H1 (cell line): ENCODE data around the gene FAM131C. TPM values are rescaled to one million over a fixed set of nuclear protein-coding genes. Genes with fewer than 3 reads are reported as not detected.

Experiments used
- CTCF ChIA-PET: fragments of 300-600 bp; sonication (Branson Sonifier 250); formaldehyde crosslinking; loops from one replicate; lab custom pipeline; 2021; ENCODE audit not compliant: partially characterized antibody; lab: Charles Lee
- POLR2A ChIA-PET: fragments of 300-600 bp; sonication (Branson Sonifier 250); formaldehyde crosslinking; loops from one replicate; lab custom pipeline; 2021; ENCODE audit warnings: inconsistent platforms; ENCODE audit not compliant: partially characterized antibody; lab: Charles Lee
- DNase-seq, 2 experiments: peaks; one replicate each; pipeline versions ENCODE4 v3.0.0 to v3.0.0-alpha.2; 2010 to 2022; ENCODE audit warnings: low spot score in 2 of 2, low read depth in 1 of 2, mixed read lengths in 1 of 2
- FAIRE-seq: peaks from 2 replicates; lab custom pipeline; 2011; peaks lifted over from hg19 to GRCh38; lab: Jason Lieb, UNC
- H2AFZ ChIP-seq: 2 replicates; pipeline ENCODE4 v1.8.1; 2012; ENCODE audit warnings: low read length, inconsistent platforms
- H2AK5ac ChIP-seq: 2 replicates; pipeline ENCODE4 v1.6.1; 2013; ENCODE audit warnings: low read depth, low read length
- H2BK120ac ChIP-seq: replicated peaks from 2 replicates; pipeline ENCODE3; 2013; ENCODE audit warnings: low read depth, low read length, inconsistent platforms
- H2BK12ac ChIP-seq: 2 replicates; pipeline ENCODE4 v1.6.1; 2013; ENCODE audit warnings: low read depth, low read length
- H2BK15ac ChIP-seq: 2 replicates; pipeline ENCODE4 v1.6.1; 2013; ENCODE audit warnings: low read length
- H2BK20ac ChIP-seq: 2 replicates; pipeline ENCODE4 v1.6.1; 2013; ENCODE audit warnings: low read length
- H2BK5ac ChIP-seq: 2 replicates; pipeline ENCODE4 v1.6.1; 2013; ENCODE audit warnings: low read depth, low read length
- H3K14ac ChIP-seq: 2 replicates; pipeline ENCODE4 v1.6.1; 2013; ENCODE audit warnings: inconsistent platforms; ENCODE audit not compliant: insufficient read length
- H3K18ac ChIP-seq: 2 replicates; pipeline ENCODE4 v1.6.1; 2013; ENCODE audit warnings: low read length; ENCODE audit errors: extremely low read depth
- H3K23ac ChIP-seq: 2 replicates; pipeline ENCODE4 v1.6.1; 2013; ENCODE audit warnings: inconsistent platforms; ENCODE audit not compliant: insufficient read length
- H3K23me2 ChIP-seq: 2 replicates; pipeline ENCODE4 v1.6.1; 2013; ENCODE audit warnings: low read depth, low read length
- H3K27ac ChIP-seq: 2 replicates; pipeline ENCODE4 v1.6.1; 2011; ENCODE audit warnings: low read depth, low read length, inconsistent platforms
- H3K27me3 ChIP-seq, 4 experiments: replicated peaks in 1 of 4; 1 replicate in 1 of 4; 2 replicates in 3 of 4; pipeline versions ENCODE4 v1.6.1 to v1.8.1; 2011 to 2013; ENCODE audit warnings: low read length in 3 of 4, mild to moderate bottlenecking in 3 of 4, inconsistent platforms in 2 of 4, mixed read lengths in 2 of 4, moderate library complexity in 1 of 4; ENCODE audit not compliant: control insufficient read depth in 3 of 4, insufficient read depth in 3 of 4; ENCODE audit errors: extremely low read depth in 1 of 4
- H3K36me3 ChIP-seq, 4 experiments: 2 replicates each; pipeline versions ENCODE4 v1.6.1 to v1.8.1; 2011 to 2013; ENCODE audit warnings: mild to moderate bottlenecking in 4 of 4, low read length in 3 of 4, moderate library complexity in 2 of 4, control low read depth in 1 of 4, inconsistent platforms in 1 of 4; ENCODE audit not compliant: insufficient read depth in 4 of 4, control insufficient read depth in 2 of 4
- H3K4ac ChIP-seq: replicated peaks from 2 replicates; pipeline ENCODE3; 2013; ENCODE audit warnings: low read length, low read depth, mixed read lengths, inconsistent platforms; ENCODE audit not compliant: insufficient read length
- H3K4me1 ChIP-seq, 4 experiments: replicated peaks in 1 of 4; 1 replicate in 1 of 4; 2 replicates in 3 of 4; pipeline versions ENCODE4 v1.6.1 to v1.8.1; 2011 to 2013; ENCODE audit warnings: low read length in 3 of 4, inconsistent platforms in 2 of 4, mixed read lengths in 1 of 4; ENCODE audit not compliant: insufficient read depth in 4 of 4, control insufficient read depth in 3 of 4
- H3K4me2 ChIP-seq, 2 experiments: 2 replicates each; pipeline versions ENCODE4 v1.6.1 to v1.8.1; 2011 to 2013; ENCODE audit warnings: low read depth in 2 of 2, low read length in 2 of 2, control low read depth in 1 of 2, inconsistent platforms in 1 of 2, mild to moderate bottlenecking in 1 of 2; ENCODE audit not compliant: insufficient read depth in 1 of 2
- H3K4me3 ChIP-seq, 4 experiments: fragments of 200-600, 300-600 bp in 1 of 4; sonication (generic), shearing (Covaris generic), sonication (Bioruptor Twin) in 1 of 4; 2 replicates each; pipeline versions ENCODE4 v1.5.1 to v1.8.1; 2011 to 2016; ENCODE audit warnings: low read length in 4 of 4, low read depth in 3 of 4, control low read depth in 2 of 4, inconsistent platforms in 2 of 4, mild to moderate bottlenecking in 2 of 4, mixed read lengths in 1 of 4, moderate library complexity in 1 of 4; ENCODE audit not compliant: insufficient read depth in 2 of 4; ENCODE audit errors: extremely low read depth in 1 of 4
- H3K56ac ChIP-seq: replicated peaks from 2 replicates; pipeline ENCODE3; 2013; ENCODE audit warnings: low read depth, mild to moderate bottlenecking, mixed read lengths, low read length, inconsistent platforms; ENCODE audit not compliant: insufficient read length
- H3K79me1 ChIP-seq: 2 replicates; pipeline ENCODE4 v1.6.1; 2013; ENCODE audit warnings: low read depth, low read length, control low read depth
- H3K79me2 ChIP-seq, 2 experiments: 2 replicates each; pipeline versions ENCODE4 v1.6.1 to v1.8.1; 2012 to 2013; ENCODE audit warnings: low read length in 2 of 2, mild to moderate bottlenecking in 2 of 2, inconsistent platforms in 1 of 2; ENCODE audit not compliant: insufficient read depth in 2 of 2, control insufficient read depth in 1 of 2
- H3K9ac ChIP-seq, 4 experiments: replicated peaks in 1 of 4; 1 replicate in 1 of 4; 2 replicates in 3 of 4; pipeline versions ENCODE4 v1.6.1 to v1.8.1; 2011 to 2013; ENCODE audit warnings: low read depth in 3 of 4, low read length in 3 of 4, control low read depth in 2 of 4, mild to moderate bottlenecking in 2 of 4, moderate library complexity in 2 of 4, inconsistent platforms in 1 of 4; ENCODE audit errors: extremely low read depth in 1 of 4
- H3K9me3 ChIP-seq, 2 experiments: 2 replicates each; pipeline versions ENCODE4 v1.6.1 to v1.8.1; 2012 to 2013; ENCODE audit warnings: mild to moderate bottlenecking in 2 of 2, moderate library complexity in 2 of 2, control low read depth in 1 of 2, inconsistent platforms in 1 of 2, low read depth in 1 of 2, low read length in 1 of 2, mixed read lengths in 1 of 2; ENCODE audit not compliant: insufficient read depth in 2 of 2
- H4K20me1 ChIP-seq, 2 experiments: replicated peaks in 1 of 2; 2 replicates each; pipeline versions ENCODE3 to v1.8.1; 2011 to 2013; ENCODE audit warnings: inconsistent platforms in 2 of 2, low read length in 2 of 2, mild to moderate bottlenecking in 1 of 2; ENCODE audit not compliant: insufficient read depth in 2 of 2, control insufficient read depth in 1 of 2
- H4K5ac ChIP-seq: 2 replicates; pipeline ENCODE4 v1.6.1; 2013; ENCODE audit warnings: low read length, low read depth, mixed read lengths, inconsistent platforms; ENCODE audit not compliant: insufficient read length
- H4K8ac ChIP-seq: 2 replicates; pipeline ENCODE4 v1.8.0; 2013; ENCODE audit warnings: mild to moderate bottlenecking, moderate library complexity, low read length, inconsistent platforms; ENCODE audit not compliant: insufficient read depth; ENCODE audit errors: extremely low read depth
- H4K91ac ChIP-seq: replicated peaks from 2 replicates; pipeline ENCODE3; 2013; ENCODE audit warnings: low read length, mixed read lengths, inconsistent platforms; ENCODE audit not compliant: insufficient read length
- CBX8 ChIP-seq: fragments of 300-800, 300-1000 bp; sonication (generic); IDR thresholded peaks from 2 replicates; pipeline ENCODE4 v1.7.1; 2016; ENCODE audit warnings: low read depth, low read length, borderline replicate concordance
- SUZ12 ChIP-seq: fragments of 200-600 bp; sonication (generic); IDR thresholded peaks from 2 replicates; pipeline ENCODE4 v1.6.1; 2012; ENCODE audit warnings: mild to moderate bottlenecking, inconsistent platforms, low read length, moderate library complexity, mixed read lengths
- TAF1 ChIP-seq: IDR thresholded peaks from 2 replicates; pipeline ENCODE4 v1.6.1; 2011; ENCODE audit warnings: mild to moderate bottlenecking, low read depth, low read length
- TAF7 ChIP-seq: optimal IDR thresholded peaks from 2 replicates; pipeline ENCODE3; 2011; ENCODE audit warnings: low read depth, mild to moderate bottlenecking, inconsistent platforms, low read length, moderate library complexity, borderline replicate concordance
- TCF12 ChIP-seq: IDR thresholded peaks from 2 replicates; pipeline ENCODE4 v1.6.1; 2011; ENCODE audit warnings: low read depth, mild to moderate bottlenecking, low read length
- WGBS, 2 experiments: shearing (Covaris generic) in 1 of 2; methylation state at CpG; one replicate each; pipeline versions ENCODE4 v1.1.6 to v1.1.7; 2013 to 2015; ENCODE audit warnings: low lambda C conversion rate in 2 of 2, mixed read lengths in 2 of 2, inconsistent platforms in 1 of 2, low coverage in 1 of 2, missing lambda C conversion rate in 1 of 2; ENCODE audit not compliant: insufficient replicate concordance in 2 of 2, insufficient coverage in 1 of 2, insufficient read length in 1 of 2; ENCODE audit errors: extremely low coverage in 1 of 2, missing lambda C conversion rate in 1 of 2; 5-methylcytosine and 5-hydroxymethylcytosine counted together
- polyA plus RNA-seq, 7 experiments: library from polyadenylated mRNA; depleted of rRNA in 3 of 7; stranded (reverse) in 5 of 7; unstranded in 2 of 7; fragments of >200 nt in 5 of 7; fragments of 200-250 nt in 2 of 7; gene quantifications; 1 replicate in 5 of 7; 2 replicates in 1 of 7; 4 replicates in 1 of 7; pipeline versions ENCODE4 v1.2.1 to v1.2.3, GENCODE V29; 2011 to 2013; ENCODE audit warnings: missing spikeins in 2 of 7, mixed read lengths in 2 of 7
- total RNA-seq: library from RNA; stranded (reverse); fragmentation: NEBNext Ultra II Directional; extraction: Animal tissue kit (Norgen Biotek cat#: 25700); gene quantifications from 2 replicates; pipeline ENCODE4 v1.2.1, GENCODE V29; 2021

Gene FAM131C
- total and polyA plus RNA-seq, 2 of the 8 experiments (the other 6 are each of a cell fraction or from before 2014, with no cell fraction given), result 0.73 to 0.78 TPM

- 86% methylated on average over 8 of the region's 8 CpGs; no CpG with 5 or more reads in 1 of the 2 experiments for WGBS, 2 experiments
- Histone ChIP-seq H2BK5ac (no peak overlapping the region), H3K9ac (no peak overlapping the region), H2BK120ac (no peak overlapping the region), H4K91ac (no peak overlapping the region), H4K20me1 (no peaks in the 10 kb centered on the region), H3K79me2 (no peaks in the 10 kb centered on the region), H4K5ac (no peak overlapping the region), H3K27ac (no peak overlapping the region), H2AK5ac (no peak overlapping the region), H3K18ac (no peak overlapping the region), H4K8ac (no peak overlapping the region), H2AFZ (no peak overlapping the region), H3K4me1 (peaks cover 0 to 17% (median 9%) of the 10 kb centered on the region in 4 experiments; a peak in 6 of 7 replicates), H2BK12ac (0 out of 2 replicates have a peak overlapping the region, but pooled peaks have one; percentile 23), H3K4me2 (no peak overlapping the region), H3K9me3 (no peaks in the 10 kb centered on the region), H3K79me1 (no peaks in the 10 kb centered on the region), H3K27me3 (no peaks in the 10 kb centered on the region; a peak in 2 of 7 replicates), H3K56ac (no peak overlapping the region), H3K36me3 (no peaks in the 10 kb centered on the region), H2BK20ac (no peak overlapping the region), H3K4me3 (no peak overlapping the region), H3K23me2 (no peaks in the 10 kb centered on the region), H2BK15ac (no peak overlapping the region), H3K23ac (no peak overlapping the region), H3K14ac (no peak overlapping the region), H3K4ac (no peak overlapping the region)
- DNase-seq, result no peak
- POLR2A ChIA-PET, result interaction anchor here (1.1 kb wide), 1 partner anchor 20 kb away, joined by 3 read pairs; no protein-coding TSS in a partner anchor
- TF ChIP-seq TAF7, result no peak
- no peak for TF ChIP-seq SUZ12
- no peak for TF ChIP-seq TCF12
- TF ChIP-seq TAF1, result no peak
- TF ChIP-seq CBX8, result no peak
- CTCF ChIA-PET, result interaction anchor here (0.6 to 4.8 kb wide), 12 partner anchors 10 to 237 kb away, joined by 3 to 41 read pairs (median 4); partner anchors contain the start of genes CLCNKA, CLCNKB and HSPB7
- FAIRE-seq, result no peak
Measured at GRCh38 chr1:16031551-16031950, 41.9 kb downstream of the FAM131C start.
